Kidney (tissue), 14 donors: ENCODE data around the gene A1BG. TPM values are rescaled to one million over a fixed set of nuclear protein-coding genes. Genes with fewer than 3 reads are reported as not detected.
A peak's percentile ranks its signal among the peaks of the same experiment; 100 is the strongest.

Experiments used
- DNase-seq, 5 donors: peaks; one replicate each; pipeline ENCODE4 v3.0.0-alpha.2; 2013 to 2020
- FAIRE-seq: peaks from 2 replicates; lab custom pipeline; 2012; peaks lifted over from hg19 to GRCh38; lab: Jason Lieb, UNC
- H3K27ac ChIP-seq, 2 donors: one replicate each; pipeline ENCODE4 v1.7.0; 2013; ENCODE audit warnings: low read depth in 2 of 2, low read length in 2 of 2, inconsistent platforms in 1 of 2
- H3K27me3 ChIP-seq: one replicate; pipeline ENCODE4 v1.7.1; 2013; ENCODE audit warnings: low read length, inconsistent platforms; ENCODE audit not compliant: control insufficient read depth, insufficient read depth
- H3K36me3 ChIP-seq, 3 donors: one replicate each; pipeline versions ENCODE4 v1.7.0 to v1.7.1; 2013; ENCODE audit warnings: low read length in 3 of 3, control low read depth in 1 of 3, inconsistent platforms in 1 of 3; ENCODE audit not compliant: insufficient read depth in 3 of 3, control insufficient read depth in 2 of 3
- H3K4me1 ChIP-seq, 3 donors: one replicate each; pipeline versions ENCODE4 v1.7.0 to v1.7.1; 2013; ENCODE audit warnings: low read length in 3 of 3, inconsistent platforms in 1 of 3, low read depth in 1 of 3; ENCODE audit not compliant: control insufficient read depth in 2 of 3, insufficient read depth in 2 of 3
- H3K4me3 ChIP-seq, 3 donors: one replicate each; pipeline versions ENCODE4 v1.7.0 to v1.8.1; 2013; ENCODE audit warnings: low read length in 3 of 3, control low read depth in 1 of 3, inconsistent platforms in 1 of 3
- H3K9ac ChIP-seq, 3 donors: one replicate each; pipeline versions ENCODE4 v1.7.0 to v1.7.1; 2013; ENCODE audit warnings: low read length in 3 of 3, control low read depth in 1 of 3, inconsistent platforms in 1 of 3
- H3K9me3 ChIP-seq, 3 donors: one replicate each; pipeline versions ENCODE4 v1.7.0 to v1.7.1; 2013; ENCODE audit warnings: low read length in 3 of 3, control low read depth in 1 of 3, inconsistent platforms in 1 of 3; ENCODE audit not compliant: control insufficient read depth in 2 of 3, insufficient read depth in 1 of 3
- intact Hi-C: fragments of 100-400 bp; cut with DNase I; formaldehyde crosslinking; loops from one replicate; pipeline ENCODE4 v1.11.1; 2022
- polyA plus RNA-seq: library from polyadenylated mRNA; stranded (reverse); fragments of 350-450 nt; fragmentation: Illumina TruSeq; extraction: RNeasy Lipid Tissue Mini Kit (QIAGEN cat#74804); gene quantifications from one replicate; pipeline ENCODE4 v1.2.3, GENCODE V29; 2014; ENCODE audit warnings: low read depth, low replicate concordance; ENCODE audit not compliant: insufficient read depth
- total RNA-seq: library from RNA; stranded (reverse); fragmentation: NEBNext Ultra II Directional; extraction: Animal tissue kit (Norgen Biotek cat#: 25700); gene quantifications from one replicate; pipeline ENCODE4 v1.2.1, GENCODE V29; 2021
- TF ChIP-seq, protein P1 (sequence below): IDR thresholded peaks from 3 replicates; pipeline ENCODE4 v1.5.1; 2012; ENCODE audit warnings: mild to moderate bottlenecking, moderate library complexity, borderline replicate concordance; ENCODE audit not compliant: insufficient read depth; ENCODE audit errors: extremely low read depth
- donor health status: control.
- donor health status: control.
- donor health status: control.
- donor health status: control.
- donor health status: control.
- donor health status: DM: yes; HTN: yes; CAD: no.
- donor health status: Normal renal cell carcinoma (clear cell type).

Gene A1BG
- total and polyA plus RNA-seq, 2 donors from 2014 or later, result 10.9 to 19.0 TPM

DNA sequence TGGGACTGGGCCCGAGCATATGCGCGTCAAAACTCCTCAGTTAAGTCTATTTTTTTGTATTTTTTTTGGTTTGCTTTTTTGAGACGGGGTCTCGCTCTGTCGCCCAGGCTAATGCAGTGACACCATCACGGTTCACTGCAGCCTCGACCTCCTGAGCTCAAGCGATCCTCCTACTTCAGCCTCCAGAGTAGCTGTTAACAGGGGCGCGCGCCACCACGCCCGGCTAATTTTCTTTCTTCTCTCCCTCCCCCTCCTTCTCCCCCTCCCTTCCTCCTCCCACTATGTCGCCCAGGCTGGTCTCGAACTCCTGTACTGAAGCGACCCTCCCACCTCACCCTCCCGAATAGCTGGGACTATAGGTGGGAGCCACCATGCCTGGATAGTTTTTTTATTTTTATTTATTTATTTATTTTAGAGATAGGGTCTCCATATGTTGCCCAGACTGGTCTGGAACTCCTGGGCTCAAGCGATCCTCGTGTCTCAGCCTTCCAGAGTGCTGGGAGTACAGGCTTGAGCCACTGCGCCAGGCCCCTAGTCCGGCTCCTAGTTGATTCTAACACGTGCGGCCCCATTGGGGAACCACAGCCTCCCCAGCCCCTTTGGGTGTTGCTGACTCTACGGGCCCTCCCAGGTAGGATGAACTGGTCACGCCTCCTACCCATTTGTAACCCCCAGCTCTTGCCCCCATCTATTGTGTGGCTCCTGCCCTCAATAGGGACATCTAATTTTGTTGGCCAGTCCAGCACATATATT is 28.3 kb upstream of the A1BG start:
- H3K36me3 ChIP-seq, result no peaks in the 10 kb centered on the region
- FAIRE-seq (no peak), DNase-seq (peak in 1 of 5 donors; percentile 74)
- intact Hi-C loops, result no loop called here
- H3K27ac ChIP-seq, result peak overlapping the region; percentile 71 to 74
- no peaks in the 10 kb centered on the region for H3K9me3 ChIP-seq
- peak overlapping the region; percentile 89 to 94 (median 90) for H3K4me3 ChIP-seq
- no peaks in the 10 kb centered on the region for H3K27me3 ChIP-seq
- H3K9ac ChIP-seq, result peak overlapping the region; percentile 61 to 68 (median 67)
- peaks cover 0 to 23% (median 0%) of the 10 kb centered on the region in 3 donors for H3K4me1 ChIP-seq
- TF ChIP-seq, protein P1, sequence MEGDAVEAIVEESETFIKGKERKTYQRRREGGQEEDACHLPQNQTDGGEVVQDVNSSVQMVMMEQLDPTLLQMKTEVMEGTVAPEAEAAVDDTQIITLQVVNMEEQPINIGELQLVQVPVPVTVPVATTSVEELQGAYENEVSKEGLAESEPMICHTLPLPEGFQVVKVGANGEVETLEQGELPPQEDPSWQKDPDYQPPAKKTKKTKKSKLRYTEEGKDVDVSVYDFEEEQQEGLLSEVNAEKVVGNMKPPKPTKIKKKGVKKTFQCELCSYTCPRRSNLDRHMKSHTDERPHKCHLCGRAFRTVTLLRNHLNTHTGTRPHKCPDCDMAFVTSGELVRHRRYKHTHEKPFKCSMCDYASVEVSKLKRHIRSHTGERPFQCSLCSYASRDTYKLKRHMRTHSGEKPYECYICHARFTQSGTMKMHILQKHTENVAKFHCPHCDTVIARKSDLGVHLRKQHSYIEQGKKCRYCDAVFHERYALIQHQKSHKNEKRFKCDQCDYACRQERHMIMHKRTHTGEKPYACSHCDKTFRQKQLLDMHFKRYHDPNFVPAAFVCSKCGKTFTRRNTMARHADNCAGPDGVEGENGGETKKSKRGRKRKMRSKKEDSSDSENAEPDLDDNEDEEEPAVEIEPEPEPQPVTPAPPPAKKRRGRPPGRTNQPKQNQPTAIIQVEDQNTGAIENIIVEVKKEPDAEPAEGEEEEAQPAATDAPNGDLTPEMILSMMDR, result no peak

DNA sequence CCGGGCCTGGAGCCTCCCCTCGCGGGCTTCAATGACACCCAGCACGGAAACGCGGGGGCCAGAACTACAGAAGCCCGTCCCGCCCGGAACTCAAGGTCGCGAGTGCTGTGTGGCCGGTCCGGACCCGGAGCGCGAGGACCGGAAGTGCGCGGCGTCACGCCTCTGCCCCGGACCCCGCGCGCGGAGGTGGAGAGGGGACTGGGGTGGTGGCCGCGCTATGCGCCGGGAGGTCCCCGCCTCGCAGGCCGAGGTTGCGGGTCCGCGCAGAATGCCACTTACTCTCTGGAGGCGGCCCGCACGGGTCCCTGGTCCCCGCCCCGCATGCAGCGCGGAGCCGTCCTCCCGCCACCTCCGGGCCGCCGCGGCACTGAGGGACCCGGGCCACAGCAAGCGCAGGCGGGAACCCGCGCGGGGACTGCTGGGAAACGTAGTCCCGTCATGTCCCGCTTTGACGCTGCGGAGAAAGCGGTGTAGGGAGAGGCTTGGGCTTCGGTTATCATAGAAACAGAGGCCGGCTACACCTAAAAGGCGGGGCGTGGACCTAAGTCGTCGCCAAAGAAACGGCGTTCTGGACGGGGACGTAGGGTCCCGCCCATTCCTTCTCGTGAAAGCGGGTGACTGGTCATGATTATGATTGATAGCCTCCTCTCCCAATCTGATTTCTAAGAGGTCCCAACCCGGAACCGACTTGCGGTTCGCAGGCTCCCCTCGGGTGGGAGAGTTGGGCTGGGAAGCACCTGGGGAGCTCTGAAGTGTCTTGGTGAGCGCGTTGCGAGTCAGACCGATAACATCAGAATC is 27.6 kb upstream of the A1BG start, which contains the start of gene ZNF837:
Gene ZNF837, minus strand, starts transcription at position 369 of the 798 bp plus-strand sequence. CDS start 11,698 bp downstream, outside the sequence.
- no peaks in the 10 kb centered on the region for H3K9me3 ChIP-seq
- no peaks in the 10 kb centered on the region for H3K27me3 ChIP-seq
- FAIRE-seq (peak; percentile 99), DNase-seq (peak; percentile 98 to 100 (median 99))
- H3K4me1 ChIP-seq, result peaks cover 0 to 19% (median 0%) of the 10 kb centered on the region in 3 donors
- no peaks in the 10 kb centered on the region for H3K36me3 ChIP-seq
- TF ChIP-seq, protein P1, result peak; percentile 0
- intact Hi-C loops, result no loop called here
- peak within 1 kb of the TSS; percentile 93 to 96 for H3K27ac ChIP-seq
- H3K4me3 ChIP-seq, result peak within 1 kb of the TSS; percentile 89 to 94 (median 90)
- H3K9ac ChIP-seq, result peak within 1 kb of the TSS; percentile 67 to 77 (median 68)

DNA sequence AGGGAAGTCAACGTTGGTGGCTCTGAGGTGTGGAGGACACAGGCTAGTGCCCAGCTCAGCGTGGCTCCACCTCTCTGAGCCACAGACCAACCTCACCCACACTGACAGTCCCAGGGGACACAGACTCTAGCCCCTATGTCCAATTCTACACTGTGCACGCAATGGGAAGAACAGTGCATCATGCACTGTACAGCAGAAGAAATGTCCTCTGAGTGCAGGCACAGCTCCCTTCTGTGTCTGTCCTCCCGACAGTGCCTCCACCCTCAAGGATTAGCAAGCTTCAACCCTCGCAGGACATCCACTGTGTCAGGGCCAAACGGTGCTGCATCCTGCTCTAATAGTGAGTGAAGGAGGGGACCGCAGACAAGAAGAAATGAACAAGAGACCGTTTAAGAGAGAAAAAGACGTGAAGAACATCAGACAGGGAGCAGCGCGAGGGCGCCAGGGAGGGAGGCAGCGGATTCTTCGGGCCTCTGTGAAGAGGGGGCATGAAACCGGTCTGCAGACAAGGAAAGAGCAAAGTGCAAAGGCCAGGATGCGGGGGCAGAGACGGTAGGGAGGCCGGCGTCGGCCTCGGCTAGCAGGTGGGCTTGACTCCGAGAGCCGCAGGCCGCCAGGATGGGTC is 26.9 kb upstream of the A1BG start:
- TF ChIP-seq, protein P1, result no peak
- intact Hi-C loops, result no loop called here
- FAIRE-seq, result no peak
- Histone ChIP-seq H3K9ac (peak overlapping the region; percentile 20 to 77 (median 52)), H3K4me3 (peak overlapping the region; percentile 54 to 94 (median 61)), H3K36me3 (no peaks in the 10 kb centered on the region), H3K27me3 (no peaks in the 10 kb centered on the region), H3K4me1 (peaks cover 0 to 17% (median 0%) of the 10 kb centered on the region in 3 donors), H3K27ac (peak overlapping the region; percentile 93 to 96), H3K9me3 (no peaks in the 10 kb centered on the region)
- no peak for DNase-seq
